Esophagus muscularis mucosa (tissue), 4 donors: ENCODE results near the gene POLD1.

Experiments
- CTCF ChIP-seq, 3 experiments: fragments of 200-600 bp in 2 of 3; fragments of 450-650 bp in 1 of 3; sonication (generic) in 2 of 3; IDR thresholded peaks; one replicate each; pipeline ENCODE4 v1.5.1; 2017 to 2019; ENCODE audit warnings: antibody characterized with exemption in 3 of 3, mild to moderate bottlenecking in 2 of 3, moderate library complexity in 1 of 3
- EP300 ChIP-seq: sonication (generic); formaldehyde crosslinking; IDR thresholded peaks from one replicate; pipeline ENCODE4 v1.6.1; 2017; ENCODE audit warnings: antibody characterized with exemption
- POLR2A ChIP-seq: fragments of 450-650 bp; IDR thresholded peaks from one replicate; pipeline ENCODE4 v1.6.1; 2017; ENCODE audit warnings: antibody characterized with exemption, moderate library complexity, mild to moderate bottlenecking, low read depth

GRCh38 chr19:50401605-50402450 is 17.7 kb downstream of the POLD1 start:
- no peak for TF ChIP-seq CTCF (IDR thresholded peaks at IDR 0.05)
- TF ChIP-seq POLR2A = no peak
- no peak for TF ChIP-seq EP300
